T-helper 9 cell (primary cell): Measurements from ENCODE around the gene VLDLR.
"Not testable (repeated sequence)": the region's sequence is repeated elsewhere in the genome, so short reads cannot be mapped to it uniquely, and the experiment has no call there.

Experiments
- DNase-seq: peaks from one replicate; pipeline ENCODE4 v3.0.0-alpha.2; 2020

VLDLR gene

DNA sequence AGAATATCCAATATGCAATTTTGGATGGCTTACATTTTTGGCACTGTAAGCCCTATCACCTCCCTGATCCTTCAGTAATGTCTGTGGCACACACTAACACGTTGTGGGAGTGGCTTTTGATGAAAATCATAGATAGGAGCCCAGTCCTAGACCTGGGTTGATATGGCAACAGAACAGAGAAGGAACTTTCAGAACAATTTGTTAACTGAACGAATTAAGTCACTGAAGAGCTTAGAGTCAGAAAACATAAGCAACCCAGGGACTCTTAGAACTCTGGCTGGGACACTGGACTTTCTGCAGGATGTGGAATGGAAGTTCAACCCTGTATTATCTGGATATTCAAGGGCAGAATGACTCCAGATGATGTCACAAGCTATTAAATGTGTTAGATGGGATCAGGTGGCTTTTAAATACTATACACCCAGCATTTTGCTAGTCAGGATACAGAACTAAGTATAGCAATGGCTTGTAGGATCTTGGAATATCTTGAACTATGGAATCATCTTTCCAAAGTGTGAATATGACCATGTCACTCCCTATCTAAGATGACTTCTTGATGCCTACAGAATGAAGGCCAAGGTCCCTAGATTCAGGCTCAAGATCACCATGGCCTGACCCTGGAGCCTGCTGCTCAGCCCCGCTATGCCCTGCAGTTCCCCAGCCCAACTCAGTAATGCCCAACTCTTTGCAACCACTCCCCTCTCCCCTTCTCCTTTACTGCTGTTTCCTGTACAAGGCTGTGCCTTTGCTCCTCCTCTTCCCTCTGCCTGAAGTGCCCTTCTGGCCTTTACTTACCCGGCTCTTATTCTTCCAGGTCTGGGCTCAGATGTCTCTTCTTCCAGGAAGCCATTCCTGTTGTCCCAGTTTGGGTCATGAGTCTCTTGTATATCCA is 42.8 kb downstream of the VLDLR start:
- DNase-seq: no peak

DNA sequence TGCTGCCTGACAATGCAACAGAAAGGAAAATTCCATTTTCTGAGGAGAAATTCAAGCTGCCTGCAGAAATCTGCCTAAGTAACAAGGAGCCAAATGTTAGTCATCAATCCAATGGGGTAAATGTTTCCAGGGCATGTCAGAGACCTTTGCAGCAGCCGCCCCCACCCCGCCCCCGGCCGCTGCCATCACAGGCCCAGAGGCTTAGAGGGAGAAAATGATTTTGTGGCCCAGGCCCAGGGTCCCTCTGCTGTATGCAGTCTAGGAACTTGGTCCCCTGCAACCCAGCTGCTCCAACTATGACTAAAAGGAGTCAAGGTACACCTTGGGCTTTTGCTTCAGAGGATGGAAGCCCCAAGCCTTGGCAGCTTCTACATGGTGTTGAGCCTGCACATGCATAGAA is 45.0 kb downstream of the VLDLR start:
- no peak for DNase-seq

DNA sequence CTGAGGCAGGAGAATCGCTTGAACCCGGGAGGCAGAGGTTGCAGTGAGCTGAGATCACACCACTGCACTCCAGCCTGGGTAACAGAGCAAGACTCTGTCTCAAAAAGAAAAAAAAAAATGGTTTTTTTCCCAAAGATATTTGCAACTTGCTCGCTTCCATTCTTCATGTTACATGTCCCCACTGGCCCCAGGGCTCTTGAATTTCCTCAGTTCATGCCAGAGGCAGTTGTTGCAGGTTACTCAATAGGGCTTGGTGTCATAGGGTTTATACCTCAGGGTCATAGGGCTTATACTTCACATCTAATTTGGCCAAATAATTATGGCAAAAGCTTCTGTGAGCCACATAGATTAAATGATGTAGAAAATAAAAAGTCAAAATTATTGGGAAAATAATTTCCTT is 51.6 kb downstream of the VLDLR start:
- DNase-seq: no peak

DNA sequence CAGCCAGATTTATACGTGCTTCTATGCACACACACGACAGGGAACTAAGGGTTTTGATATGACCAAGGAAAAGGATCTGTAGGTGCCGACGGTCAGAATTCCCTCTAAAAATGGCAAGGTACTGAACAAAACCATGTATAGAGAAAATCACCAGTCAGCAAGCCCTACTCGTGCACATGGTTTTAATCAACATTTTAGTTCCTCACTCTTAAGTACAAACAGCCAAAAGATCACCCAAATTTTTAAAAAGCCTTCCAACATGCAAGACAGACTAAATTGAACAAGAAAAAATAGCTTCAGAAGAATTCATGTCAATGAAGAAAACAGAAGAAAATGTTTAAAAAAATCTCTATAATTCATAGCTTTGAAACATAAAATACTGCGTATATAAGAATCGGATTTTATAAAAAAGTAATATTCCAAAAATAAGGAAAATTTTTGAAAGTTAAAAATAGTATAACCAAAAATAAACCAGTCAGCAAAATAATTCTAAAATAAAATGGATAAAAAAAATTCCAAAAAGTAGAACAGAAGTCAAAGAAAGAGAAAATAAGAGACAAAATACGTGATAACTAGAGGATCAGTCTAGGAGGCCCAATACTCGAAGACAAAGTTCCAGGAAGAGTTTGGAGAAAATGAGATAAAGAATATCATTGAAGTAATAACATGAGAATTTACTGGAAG is 52.7 kb downstream of the VLDLR start:
- no peak for DNase-seq

DNA sequence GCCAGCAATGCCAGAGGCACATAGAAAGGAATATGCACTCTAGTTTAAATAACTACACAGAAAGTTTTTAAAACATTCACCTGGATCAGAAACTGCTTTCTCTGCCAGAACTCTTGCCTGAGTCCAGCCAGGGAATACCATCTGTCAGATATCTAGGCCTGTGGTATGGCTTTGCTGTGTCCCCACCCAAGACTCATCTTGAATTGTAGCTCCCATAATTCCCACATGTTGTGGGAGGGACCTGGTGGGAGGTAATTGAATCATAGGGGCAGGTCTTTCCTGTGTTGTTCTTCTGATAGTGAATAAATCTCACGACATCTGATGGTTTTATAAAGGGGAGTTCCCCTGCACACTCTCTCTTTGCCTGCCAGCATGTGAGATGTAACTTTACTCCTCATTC is 54.2 kb downstream of the VLDLR start:
- DNase-seq: no peak

DNA sequence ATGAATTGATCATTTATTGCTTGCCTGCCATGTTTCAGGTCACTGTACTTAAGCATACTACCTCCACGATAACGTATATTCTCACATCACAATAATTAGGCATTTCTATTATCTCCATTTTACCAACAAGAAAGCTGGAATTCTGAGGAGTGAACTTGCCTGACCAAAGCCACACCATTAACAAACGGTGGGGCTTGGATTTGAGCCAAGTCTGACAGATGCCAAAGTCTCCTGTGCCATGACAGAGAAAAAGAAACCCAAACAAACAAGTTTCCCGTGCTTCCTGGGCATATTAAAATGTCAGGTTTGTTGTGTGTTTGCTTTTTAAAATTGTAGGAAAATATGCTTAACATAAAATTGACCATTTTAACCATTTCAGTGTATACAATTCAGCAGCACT is 54.9 kb downstream of the VLDLR start:
- DNase-seq: no peak

DNA sequence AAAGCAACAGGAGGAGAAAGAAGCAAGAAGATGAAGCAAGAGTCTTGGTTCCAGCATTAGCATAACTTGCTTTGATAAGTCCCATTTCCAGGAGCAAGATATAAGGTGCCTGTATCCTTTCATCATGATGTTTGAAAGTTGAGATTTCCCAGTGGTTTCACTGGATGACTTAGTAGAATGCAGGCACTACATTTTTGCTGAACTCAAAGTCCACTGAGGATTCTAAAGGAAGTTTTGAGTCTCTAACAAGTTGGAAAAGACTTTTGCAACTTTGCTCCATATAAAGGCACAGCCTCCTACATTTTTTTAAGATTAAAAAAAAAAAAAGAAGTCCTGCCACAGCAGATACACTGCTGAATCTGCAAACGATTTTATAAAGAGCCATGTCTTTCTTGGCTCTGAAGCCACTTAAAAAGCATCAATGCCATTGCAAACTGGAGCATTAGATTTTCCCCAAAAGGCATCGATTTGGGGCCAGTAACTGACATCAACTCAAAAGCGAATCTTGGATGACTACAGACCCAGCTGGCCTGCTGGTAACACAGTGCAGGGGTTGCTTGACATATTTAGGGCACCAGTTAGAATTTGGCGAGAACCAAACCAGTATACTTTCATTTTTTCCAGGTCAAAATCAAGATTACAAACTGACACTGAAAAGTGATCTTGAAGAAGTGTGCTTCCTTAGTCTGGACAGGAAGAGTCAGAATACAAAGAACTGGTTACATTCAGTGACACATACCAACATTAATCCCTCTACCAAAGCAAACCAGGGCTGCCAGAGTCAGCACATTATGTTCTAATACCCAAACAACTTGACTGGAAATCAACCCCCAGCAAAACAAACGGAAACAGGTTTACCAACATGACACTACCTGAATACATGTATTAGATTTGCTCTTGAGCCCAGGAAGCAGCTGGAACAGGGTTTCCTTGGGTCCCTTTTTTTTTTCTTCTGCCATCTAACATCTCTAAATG is 56.6 kb downstream of the VLDLR start:
- no peak for DNase-seq

DNA sequence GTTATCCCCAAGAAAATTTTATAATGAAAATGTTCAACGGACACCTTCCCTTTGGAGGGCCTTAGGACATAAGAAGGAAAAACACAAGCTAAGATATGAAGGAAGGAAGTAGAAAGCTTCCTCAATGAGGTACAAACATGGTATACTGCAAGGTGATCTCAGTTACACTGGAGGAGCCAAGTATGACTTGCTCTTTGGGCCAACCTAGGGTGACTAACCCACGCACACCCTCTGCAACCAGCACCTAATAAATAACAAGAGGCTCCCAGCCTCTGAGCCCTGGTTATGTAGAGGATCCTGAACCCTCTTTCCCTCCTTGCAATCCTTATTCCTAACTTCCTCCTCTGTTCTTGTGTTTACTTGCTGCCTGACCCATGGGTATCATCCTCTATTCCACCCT is 57.4 kb downstream of the VLDLR start:
- DNase-seq: no peak

DNA sequence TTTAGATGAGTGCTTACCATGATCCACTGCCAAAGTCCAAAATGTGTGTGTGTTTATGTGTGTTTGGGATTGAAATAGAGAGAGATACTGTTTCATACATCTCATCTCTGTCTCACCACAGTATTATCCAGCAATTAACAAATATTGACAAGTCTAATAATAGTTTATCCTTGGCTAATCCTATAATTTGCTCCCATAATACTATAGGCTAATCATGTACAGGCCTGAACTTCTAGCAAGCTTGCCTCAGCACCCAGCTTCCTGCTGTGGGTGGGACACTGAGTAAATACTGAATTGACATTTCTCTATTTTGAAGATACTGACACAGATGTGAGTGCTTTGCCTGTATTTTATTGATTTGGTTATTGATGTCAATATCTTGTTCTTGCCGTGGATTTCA is 60.4 kb downstream of the VLDLR start:
- DNase-seq: no peak

DNA sequence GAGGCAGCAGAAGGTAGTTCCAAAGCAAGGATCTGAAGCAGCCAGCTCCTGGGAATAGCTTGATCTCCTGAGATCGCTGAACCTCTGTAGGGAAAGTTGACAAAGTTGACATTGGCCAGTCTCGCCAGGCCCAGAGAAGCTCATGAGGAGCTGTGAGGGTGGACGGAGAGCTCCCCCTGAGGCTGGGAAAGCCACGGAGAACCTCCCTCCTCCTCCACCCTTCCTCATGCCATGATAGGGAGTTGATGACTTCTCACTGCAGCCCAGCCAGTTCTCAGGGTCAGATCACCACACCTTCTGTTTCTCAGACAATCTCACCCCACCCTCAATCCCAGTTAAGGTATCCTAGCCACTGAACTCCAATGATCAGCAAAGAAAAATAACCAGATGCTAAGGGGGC is 65.3 kb downstream of the VLDLR start:
- no peak for DNase-seq

DNA sequence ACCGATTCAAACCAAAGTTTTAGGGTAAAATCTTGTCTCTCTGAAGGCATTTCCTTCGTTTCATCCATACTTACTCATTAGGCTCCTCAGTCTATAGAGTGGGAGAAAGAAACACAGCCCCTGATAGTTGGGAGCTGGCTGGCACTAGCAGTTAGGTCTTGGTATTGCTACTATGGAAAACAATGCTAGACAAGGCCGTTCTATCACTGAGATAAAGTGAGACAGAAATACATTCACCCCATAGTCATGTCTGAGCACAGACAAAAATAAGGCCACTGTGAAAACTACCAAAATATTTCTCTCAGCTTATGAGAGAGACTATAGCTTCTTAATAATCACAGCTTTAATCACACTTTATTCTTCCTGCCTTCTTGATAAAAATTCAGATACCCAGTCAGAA is 67.0 kb downstream of the VLDLR start:
- no peak for DNase-seq

DNA sequence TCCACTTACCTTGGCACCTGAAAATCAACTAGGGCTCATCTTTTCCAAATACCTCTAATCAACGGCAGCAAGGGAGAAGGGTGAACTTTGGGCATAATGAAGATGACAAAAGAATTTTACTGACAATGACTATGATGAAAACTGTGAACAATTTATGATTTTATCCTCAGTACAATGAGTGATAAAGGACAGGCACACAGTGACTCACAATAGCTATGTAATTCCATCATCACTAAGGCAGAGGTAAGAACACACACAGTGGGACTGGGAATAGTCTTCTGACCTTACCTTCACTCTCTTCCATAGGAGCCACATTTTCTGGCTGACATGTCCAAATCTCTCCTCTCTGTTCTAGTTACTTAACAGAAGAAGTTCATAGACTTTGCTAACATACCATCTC is 69.6 kb downstream of the VLDLR start:
- no peak for DNase-seq

DNA sequence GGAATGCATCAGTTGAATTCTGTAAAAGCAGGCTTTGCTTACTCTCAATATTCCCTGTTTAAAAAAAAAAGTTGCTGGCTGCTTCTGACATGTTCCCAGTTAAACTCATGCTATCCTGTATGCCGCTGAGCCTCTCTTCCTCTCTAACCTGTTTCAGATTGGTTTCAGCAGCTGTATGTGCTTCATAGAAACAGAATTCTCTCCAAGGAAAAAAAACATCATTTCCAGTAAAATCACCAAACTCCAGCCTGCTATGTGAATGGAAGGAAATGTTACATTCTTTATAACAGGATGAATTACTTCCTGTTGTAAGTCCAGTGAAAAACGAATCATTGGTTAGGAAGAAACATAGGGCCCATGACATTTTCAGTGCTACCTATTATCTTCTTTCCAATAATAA is 70.0 kb downstream of the VLDLR start:
- no peak for DNase-seq

DNA sequence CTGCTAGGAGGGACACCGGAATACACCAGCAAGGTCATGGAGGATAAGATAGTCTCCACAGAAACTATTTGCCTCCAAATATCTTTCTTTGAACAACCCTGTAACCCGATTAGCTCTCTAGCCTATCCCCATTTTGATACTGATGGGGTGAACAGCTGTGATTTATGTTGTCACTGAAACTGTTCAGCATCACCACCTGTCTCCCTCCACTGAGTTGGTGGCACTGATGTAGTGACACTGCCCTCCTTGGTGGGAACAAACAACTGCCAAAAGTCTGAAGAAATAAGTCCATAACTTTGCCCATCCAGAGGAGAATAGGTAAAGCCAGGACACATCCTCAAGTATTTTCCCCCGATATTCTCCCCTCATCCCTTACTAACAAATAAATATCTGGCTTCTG is 71.5 kb downstream of the VLDLR start:
- no peak for DNase-seq

DNA sequence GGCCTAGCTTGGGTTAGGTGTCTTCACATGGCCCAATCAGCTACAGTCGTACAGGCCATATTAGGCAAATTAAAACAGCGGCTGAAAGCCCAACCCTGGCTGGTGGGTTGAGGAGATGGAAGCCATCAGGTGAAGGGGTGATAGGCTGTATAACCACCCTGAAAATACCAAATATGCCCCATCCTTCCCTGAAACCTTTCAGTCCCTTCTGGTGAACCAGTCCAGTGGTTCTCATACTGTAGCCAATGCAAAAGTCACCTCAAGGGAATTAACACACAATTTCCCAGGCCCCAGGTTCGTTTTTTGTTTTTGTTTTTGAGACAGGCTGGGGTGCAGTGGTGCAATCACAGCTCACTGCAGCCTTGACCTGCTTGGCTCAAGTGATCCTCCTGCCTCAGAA is 75.9 kb downstream of the VLDLR start:
- no peak for DNase-seq

DNA sequence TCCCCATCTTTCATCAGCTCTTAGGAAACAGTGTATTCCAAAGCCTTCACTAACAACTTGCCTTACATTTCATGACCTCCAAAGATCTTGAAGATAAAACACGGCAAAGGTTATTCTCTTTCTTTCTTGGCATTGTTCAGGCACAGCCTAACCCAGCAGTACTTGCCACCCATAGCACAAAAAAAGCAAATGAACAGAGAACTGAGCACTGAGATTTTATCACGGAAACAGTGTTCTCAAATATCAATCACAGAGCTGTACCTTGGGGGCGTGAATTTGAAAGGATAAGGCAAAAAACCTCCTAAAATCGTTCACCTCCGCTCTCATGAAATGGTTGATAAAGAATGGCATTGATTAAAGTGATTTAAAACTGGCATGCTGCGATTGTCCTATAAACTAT is 78.8 kb downstream of the VLDLR start:
- DNase-seq: no peak

DNA sequence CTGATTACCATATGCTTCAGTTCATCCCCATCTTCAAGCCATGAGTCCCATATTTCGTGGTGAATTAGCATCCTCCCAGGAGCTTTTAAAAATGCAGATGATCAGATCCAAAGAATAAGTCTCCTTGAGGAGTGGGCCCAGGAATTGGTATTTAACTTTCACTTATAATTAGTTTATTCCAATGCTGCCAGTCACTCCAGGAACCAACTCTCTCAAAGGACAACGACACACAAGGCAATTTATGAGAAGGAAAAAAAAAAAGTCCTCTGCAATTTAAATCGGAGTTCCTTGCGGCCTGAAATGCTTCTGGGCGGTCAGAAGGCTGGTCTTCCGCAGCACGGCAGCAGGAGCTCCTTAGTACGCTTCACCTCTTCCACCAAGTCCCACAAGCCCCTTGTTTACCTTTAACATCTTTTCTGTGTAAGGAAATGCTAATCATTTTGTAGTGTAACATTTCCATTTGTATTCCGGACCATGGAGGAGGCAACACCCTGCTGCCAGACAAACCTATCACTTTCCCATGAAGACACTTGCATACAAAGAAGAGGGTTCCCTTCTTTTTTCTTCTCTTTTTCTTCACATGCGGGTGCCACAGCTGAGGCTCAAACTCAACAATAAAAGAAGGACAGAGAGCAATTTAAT is 79.4 kb downstream of the VLDLR start:
- DNase-seq: no peak

DNA sequence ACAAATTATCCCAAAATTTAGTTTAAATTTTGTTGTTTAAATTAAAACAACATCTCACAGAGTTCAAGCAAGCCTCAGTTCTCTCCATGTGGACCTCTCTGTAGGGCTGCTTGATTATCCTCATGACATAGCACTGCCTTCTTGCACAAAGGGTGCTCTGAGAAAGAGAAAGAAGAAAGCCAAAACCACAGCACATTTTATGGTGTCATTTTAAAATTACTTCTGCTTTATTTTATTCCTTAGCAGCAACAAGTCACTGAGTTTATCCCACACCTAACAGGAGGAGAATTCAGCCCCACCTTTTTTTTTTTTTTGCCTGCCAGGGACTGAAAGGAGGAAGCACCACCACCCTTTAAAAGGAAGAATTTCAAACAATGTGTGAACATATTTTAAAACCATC is 82.9 kb downstream of the VLDLR start:
- DNase-seq: no peak

DNA sequence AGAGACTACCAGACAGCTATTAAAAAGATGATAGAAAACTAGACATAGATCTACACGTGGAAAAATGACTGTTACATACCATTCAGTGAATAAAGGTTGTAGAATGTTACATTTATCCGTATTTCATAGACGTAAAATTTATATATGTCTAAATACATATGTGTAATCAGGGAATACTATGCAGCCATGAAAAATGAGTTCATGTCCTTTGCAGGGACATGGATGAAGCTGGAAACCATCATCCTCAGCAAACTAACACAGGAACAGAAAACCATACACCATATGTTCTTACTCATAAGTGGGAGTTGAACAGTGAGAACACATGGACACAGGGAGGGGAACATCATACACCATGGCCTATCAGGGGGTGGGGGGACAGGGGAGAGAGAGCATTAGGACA is 85.7 kb downstream of the VLDLR start:
- not testable (repeated sequence) for DNase-seq
